ENCODE data around the gene RGS3.

RGS3 gene

DNA sequence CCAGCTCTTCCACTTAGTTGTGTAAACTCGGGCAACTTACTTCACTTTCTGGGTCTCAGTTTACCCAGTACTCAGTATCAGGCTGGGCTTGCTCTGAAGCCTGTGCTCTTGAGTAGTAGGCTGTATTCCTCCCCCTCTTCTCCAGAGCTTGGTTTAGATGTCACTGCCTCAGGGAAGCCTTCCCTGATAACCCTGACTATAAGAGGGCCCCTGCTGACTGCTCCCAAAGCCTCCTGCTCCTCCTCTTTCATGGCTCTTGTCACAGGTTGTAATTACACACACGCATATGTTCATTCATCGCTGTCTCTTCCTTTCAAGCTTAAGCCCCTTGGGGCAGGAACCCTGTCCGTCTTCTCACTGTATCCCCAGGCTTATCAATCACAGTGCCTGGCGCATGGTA is 140.2 kb downstream of the RGS3 start:
- ATAC-seq = no peak
- TF ChIP-seq CSRNP3 (CRISPR knock-in tag; IDR thresholded peaks at IDR 0.05) = no peak
- TF ChIP-seq, protein P1, sequence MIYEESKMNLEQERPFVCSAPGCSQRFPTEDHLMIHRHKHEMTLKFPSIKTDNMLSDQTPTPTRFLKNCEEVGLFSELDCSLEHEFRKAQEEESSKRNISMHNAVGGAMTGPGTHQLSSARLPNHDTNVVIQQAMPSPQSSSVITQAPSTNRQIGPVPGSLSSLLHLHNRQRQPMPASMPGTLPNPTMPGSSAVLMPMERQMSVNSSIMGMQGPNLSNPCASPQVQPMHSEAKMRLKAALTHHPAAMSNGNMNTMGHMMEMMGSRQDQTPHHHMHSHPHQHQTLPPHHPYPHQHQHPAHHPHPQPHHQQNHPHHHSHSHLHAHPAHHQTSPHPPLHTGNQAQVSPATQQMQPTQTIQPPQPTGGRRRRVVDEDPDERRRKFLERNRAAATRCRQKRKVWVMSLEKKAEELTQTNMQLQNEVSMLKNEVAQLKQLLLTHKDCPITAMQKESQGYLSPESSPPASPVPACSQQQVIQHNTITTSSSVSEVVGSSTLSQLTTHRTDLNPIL (CRISPR knock-in tag; IDR thresholded peaks at IDR 0.05; ENCODE audit: low read depth) = no peak
- no peak for TF ChIP-seq TSHZ2 (CRISPR knock-in tag; IDR thresholded peaks at IDR 0.05)

- ATAC-seq = no peak
- no peak for TF ChIP-seq CSDC2 (CRISPR knock-in tag; IDR thresholded peaks at IDR 0.05)
- no peak for TF ChIP-seq TOX (CRISPR knock-in tag; IDR thresholded peaks at IDR 0.05; ENCODE audit: borderline replicate concordance)
- TF ChIP-seq GLIS3 (CRISPR knock-in tag; IDR thresholded peaks at IDR 0.05) = no peak
- no peak for TF ChIP-seq RARB (CRISPR knock-in tag; IDR thresholded peaks at IDR 0.05)
- TF ChIP-seq POU6F1 (CRISPR knock-in tag; IDR thresholded peaks at IDR 0.05; ENCODE audit: borderline replicate concordance, low read depth) = no peak
- TF ChIP-seq, protein P1 (CRISPR knock-in tag; IDR thresholded peaks at IDR 0.05; ENCODE audit: low read depth) = no peak
- no peak for TF ChIP-seq ESRRG (CRISPR knock-in tag; IDR thresholded peaks at IDR 0.05)
- no peak for TF ChIP-seq BACH2 (CRISPR knock-in tag; IDR thresholded peaks at IDR 0.05; ENCODE audit: borderline replicate concordance)
- no peak for TF ChIP-seq ISL1 (CRISPR knock-in tag; IDR thresholded peaks at IDR 0.05)
- TF ChIP-seq ZNF565 (CRISPR knock-in tag; conservative IDR thresholded peaks at IDR 0.05; ENCODE audit: low read depth) = no peak
- TF ChIP-seq SNAI2 (CRISPR knock-in tag; IDR thresholded peaks at IDR 0.05) = no peak
- no peak for TF ChIP-seq ZC3H10 (CRISPR knock-in tag; IDR thresholded peaks at IDR 0.05)
Observed at GRCh38 chr9:113604393-113604792, 140.9 kb downstream of the RGS3 start.

- no peak for ATAC-seq
- TF ChIP-seq ZFP3 (CRISPR knock-in tag; IDR thresholded peaks at IDR 0.05) (no peak), ARNTL (CRISPR knock-in tag; IDR thresholded peaks at IDR 0.05; ENCODE audit: borderline replicate concordance, low read depth) (no peak), SNAI2 (CRISPR knock-in tag; IDR thresholded peaks at IDR 0.05) (no peak), CSRNP3 (CRISPR knock-in tag; IDR thresholded peaks at IDR 0.05) (no peak), TCF4 (CRISPR knock-in tag; IDR thresholded peaks at IDR 0.05; ENCODE audit: borderline replicate concordance) (no peak), ZNF70 (CRISPR knock-in tag; IDR thresholded peaks at IDR 0.05) (no peak), ZNF8 (CRISPR knock-in tag; IDR thresholded peaks at IDR 0.05) (no peak), ZC3H10 (CRISPR knock-in tag; IDR thresholded peaks at IDR 0.05) (no peak), RARB (CRISPR knock-in tag; IDR thresholded peaks at IDR 0.05) (no peak), CSDC2 (CRISPR knock-in tag; IDR thresholded peaks at IDR 0.05) (no peak), ISL1 (CRISPR knock-in tag; IDR thresholded peaks at IDR 0.05) (no peak), ESRRG (CRISPR knock-in tag; IDR thresholded peaks at IDR 0.05) (no peak), OSR1 (CRISPR knock-in tag; IDR thresholded peaks at IDR 0.05) (no peak), PATZ1 (CRISPR knock-in tag; IDR thresholded peaks at IDR 0.05; ENCODE audit: borderline replicate concordance) (no peak), GLIS3 (CRISPR knock-in tag; IDR thresholded peaks at IDR 0.05) (no peak)
- TF ChIP-seq, protein P1 (CRISPR knock-in tag; IDR thresholded peaks at IDR 0.05; ENCODE audit: low read depth) = no peak
Observed at GRCh38 chr9:113606510-113606909, 143.0 kb downstream of the RGS3 start.
